HepG2 (cell line): ENCODE results near the gene FAT1. TPM values are rescaled to one million over a fixed set of nuclear protein-coding genes. Genes with fewer than 3 reads are reported as not detected.

Source experiments
- KAT2B ChIP-seq: fragments of 150-350 bp; IDR thresholded peaks from 2 replicates; pipeline ENCODE4 v1.6.1; 2014; ENCODE audit warnings: low read depth, low read length, borderline replicate concordance
- MLXIP ChIP-seq: sonication (generic); formaldehyde crosslinking; IDR thresholded peaks from 2 replicates; pipeline ENCODE4 v1.9.0; 2021; ENCODE audit warnings: missing genetic modification reagents, borderline replicate concordance
- NFE2 ChIP-seq: sonication (generic); formaldehyde crosslinking; IDR thresholded peaks from 2 replicates; pipeline ENCODE4 v1.4.0; 2020; ENCODE audit warnings: missing genetic modification reagents
- TRIM24 ChIP-seq: sonication (generic); formaldehyde crosslinking; IDR thresholded peaks from 2 replicates; pipeline ENCODE4 v1.8.0; 2022; ENCODE audit warnings: mild to moderate bottlenecking, missing genetic modification reagents
- ZKSCAN5 ChIP-seq: sonication (generic); formaldehyde crosslinking; IDR thresholded peaks from 2 replicates; pipeline ENCODE4 v1.5.1; 2020; ENCODE audit warnings: mild to moderate bottlenecking, missing genetic modification reagents
- ZNF20 ChIP-seq: sonication (generic); formaldehyde crosslinking; IDR thresholded peaks from 2 replicates; pipeline ENCODE4 v1.4.0; 2020; ENCODE audit warnings: mild to moderate bottlenecking, moderate library complexity, missing genetic modification reagents
- ZNF274 ChIP-seq: sonication (generic); formaldehyde crosslinking; IDR thresholded peaks from 2 replicates; pipeline ENCODE4 v1.5.1; 2020; ENCODE audit warnings: mild to moderate bottlenecking, missing genetic modification reagents
- ZNF282 ChIP-seq: fragments of 450-650 bp; IDR thresholded peaks from 2 replicates; pipeline ENCODE4 v1.6.1; 2018; ENCODE audit not compliant: partially characterized antibody
- ZNF773 ChIP-seq: sonication (generic); formaldehyde crosslinking; IDR thresholded peaks from 2 replicates; pipeline ENCODE4 v1.4.0; 2020; ENCODE audit warnings: missing genetic modification reagents, borderline replicate concordance
- ZSCAN12 ChIP-seq: sonication (generic); formaldehyde crosslinking; IDR thresholded peaks from 2 replicates; pipeline ENCODE4 v1.9.0; 2021; ENCODE audit warnings: mild to moderate bottlenecking, missing genetic modification reagents
- ZUFSP ChIP-seq: sonication (generic); formaldehyde crosslinking; IDR thresholded peaks from 2 replicates; pipeline ENCODE4 v1.9.0; 2021; ENCODE audit warnings: missing genetic modification reagents, mild to moderate bottlenecking, borderline replicate concordance
- polyA plus RNA-seq, 8 experiments: library from polyadenylated mRNA; depleted of rRNA in 3 of 8; stranded (reverse) in 7 of 8; unstranded in 1 of 8; fragments of >200 nt; fragmentation: Illumina TruSeq in 4 of 8; extraction: Trizol in 4 of 8; gene quantifications; 2 replicates each; pipeline versions ENCODE4 v1.2.1 to v1.2.3, GENCODE V29; 2011 to 2016; ENCODE audit warnings: low read depth in 4 of 8, missing spikeins in 1 of 8, mixed read lengths in 1 of 8; ENCODE audit not compliant: insufficient read depth in 1 of 8
- total RNA-seq, 5 experiments: library from RNA; depleted of rRNA; stranded (reverse); fragments of >200 nt; fragmentation: Illumina TruSeq; extraction: Trizol; gene quantifications; 2 replicates each; pipeline ENCODE4 v1.2.3, GENCODE V29; 2016; ENCODE audit warnings: low read depth in 1 of 5
- TF ChIP-seq, protein P1 (sequence below): sonication (generic); formaldehyde crosslinking; IDR thresholded peaks from 2 replicates; pipeline ENCODE4 v1.8.1; 2023; ENCODE audit warnings: mild to moderate bottlenecking, inconsistent platforms, moderate library complexity, missing genetic modification reagents, borderline replicate concordance

The FAT1 gene
- total and polyA plus RNA-seq, 2 of the 13 experiments (the other 11 are each of a cell fraction or from before 2014, with no cell fraction given), result 185 to 216 TPM

DNA sequence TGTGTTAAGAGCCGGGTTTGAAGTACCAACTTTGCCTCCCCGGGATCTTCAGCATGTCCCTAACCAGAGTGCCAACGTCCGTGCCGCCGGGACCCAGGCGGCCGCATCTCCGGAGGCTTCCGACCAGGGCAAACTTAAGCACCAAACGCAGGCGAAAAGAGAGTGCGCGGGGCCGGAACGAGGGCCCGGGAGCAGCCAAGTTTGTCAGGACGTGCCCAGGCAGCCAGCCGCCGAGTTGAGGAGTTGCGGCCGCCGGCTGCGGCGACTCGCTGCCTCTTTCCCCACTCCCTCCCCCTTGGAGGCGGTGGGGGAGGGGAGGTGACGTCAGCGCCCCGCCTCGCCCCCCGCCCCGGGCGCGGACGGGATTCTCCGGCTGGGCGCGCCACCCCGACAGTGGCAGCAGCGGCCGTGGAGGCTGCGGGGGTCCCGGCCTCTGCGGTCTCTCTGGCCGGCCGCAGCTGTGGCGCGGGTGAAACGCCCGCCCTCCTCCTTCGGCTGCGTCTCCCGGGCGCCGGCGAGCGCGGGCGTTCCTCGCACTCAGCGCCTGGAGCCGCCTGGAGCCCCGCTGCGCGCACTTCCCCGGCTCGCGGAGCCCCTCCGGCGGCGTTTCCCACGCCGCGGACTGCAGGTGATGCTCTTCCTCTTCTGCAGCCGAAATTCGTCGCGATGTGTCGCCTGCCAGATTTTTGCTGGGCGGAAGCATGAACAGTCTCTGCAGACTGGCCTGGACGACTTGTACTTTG, 2.9 kb upstream of the FAT1 start (continued):
- TF ChIP-seq ZUFSP (CRISPR knock-in tag), result no peak
- TF ChIP-seq ZNF773, result no peak; the same call in 1 of the 2 replicates
- no peak for TF ChIP-seq ZSCAN12 (CRISPR knock-in tag)
- no peak for TF ChIP-seq ZNF20 (CRISPR knock-in tag)
- no peak for TF ChIP-seq ZKSCAN5 (CRISPR knock-in tag)
- no peak for TF ChIP-seq TRIM24 (CRISPR knock-in tag)
- no peak for TF ChIP-seq KAT2B
- TF ChIP-seq NFE2 (CRISPR knock-in tag), result no peak
- TF ChIP-seq ZNF274 (CRISPR knock-in tag), result peak; percentile 61
- TF ChIP-seq ZNF282, result no peak
- TF ChIP-seq, protein P1, sequence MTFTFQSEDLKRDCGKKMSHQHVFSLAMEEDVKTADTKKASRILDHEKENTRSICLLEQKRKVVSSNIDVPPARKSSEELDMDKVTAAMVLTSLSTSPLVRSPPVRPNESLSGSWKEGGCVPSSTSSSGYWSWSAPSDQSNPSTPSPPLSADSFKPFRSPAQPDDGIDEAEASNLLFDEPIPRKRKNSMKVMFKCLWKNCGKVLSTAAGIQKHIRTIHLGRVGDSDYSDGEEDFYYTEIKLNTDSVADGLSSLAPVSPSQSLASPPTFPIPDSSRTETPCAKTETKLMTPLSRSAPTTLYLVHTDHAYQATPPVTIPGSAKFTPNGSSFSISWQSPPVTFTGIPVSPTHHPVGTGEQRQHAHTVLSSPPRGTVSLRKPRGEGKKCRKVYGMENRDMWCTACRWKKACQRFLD (CRISPR knock-in tag), result no peak
- no peak for TF ChIP-seq MLXIP
